ENCODE results near the gene OR10H4.

- TF ChIP-seq CTCF (conservative IDR thresholded peaks at IDR 0.05 in 1 of 2, IDR thresholded peaks at IDR 0.05 in 1 of 2; ENCODE audit: extremely low read depth in 1 of 2, insufficient read depth in 1 of 2, low read depth in 1 of 2, low read length in 2 of 2) (no peak), EZH2 (IDR thresholded peaks at IDR 0.05; ENCODE audit: borderline replicate concordance, low read length) (no peak)
These were observed 43.2 kb downstream of the OR10H4 start for GRCh38 chr19:15992014-15992413.

All from mammary epithelial cell (primary cell).